WERI-Rb-1 (cell line): Measurements from ENCODE around the gene FNDC1.
A peak's percentile ranks its signal among the peaks of the same experiment; 100 is the strongest.

Experiments used
- DNase-seq: peaks from one replicate; pipeline ENCODE4 v3.0.0-alpha.2; 2020
- H3K27ac ChIP-seq: fragments of 250-450 bp; sonication (Bioruptor Pico); 2 replicates; pipeline ENCODE4 v1.5.1; 2020; ENCODE audit warnings: mild to moderate bottlenecking, moderate library complexity
- H3K27me3 ChIP-seq: fragments of 250-450 bp; sonication (Bioruptor Pico); 2 replicates; pipeline ENCODE4 v1.5.1; 2021; ENCODE audit warnings: mild to moderate bottlenecking, low read depth, moderate library complexity; ENCODE audit not compliant: insufficient read depth, severe bottlenecking
- H3K36me3 ChIP-seq: fragments of 250-450 bp; sonication (Bioruptor Pico); 2 replicates; pipeline ENCODE4 v1.5.1; 2020; ENCODE audit warnings: mild to moderate bottlenecking, moderate library complexity
- H3K4me3 ChIP-seq: 2 replicates; pipeline ENCODE4 v1.5.1; 2011; ENCODE audit warnings: low read depth, mild to moderate bottlenecking, control low read depth, low read length
- H3K9me3 ChIP-seq: fragments of 250-450 bp; sonication (Bioruptor Pico); 2 replicates; pipeline ENCODE4 v1.5.1; 2021; ENCODE audit warnings: mild to moderate bottlenecking, moderate library complexity; ENCODE audit not compliant: severe bottlenecking
- CTCF ChIP-seq: IDR thresholded peaks from 2 replicates; pipeline ENCODE4 v1.5.1; 2011; ENCODE audit warnings: low read depth, mild to moderate bottlenecking, control low read depth, inconsistent platforms, low read length

The FNDC1 gene

GRCh38 chr6:159132664-159133063 lies 36.5 kb upstream of the FNDC1 start:
- Histone ChIP-seq H3K27me3 (no peaks in the 10 kb centered on the region), H3K36me3 (no peaks in the 10 kb centered on the region), H3K4me3 (no peak overlapping the region), H3K27ac (no peak overlapping the region), H3K9me3 (no peaks in the 10 kb centered on the region)
- no peak for DNase-seq
- TF ChIP-seq CTCF: no peak

- peak; percentile 89 for TF ChIP-seq CTCF
- H3K4me3 ChIP-seq: no peak overlapping the region
- no peak overlapping the region for H3K27ac ChIP-seq
- DNase-seq: peak; percentile 71
- no peaks in the 10 kb centered on the region for H3K36me3 ChIP-seq
- H3K9me3 ChIP-seq: no peaks in the 10 kb centered on the region
- no peaks in the 10 kb centered on the region for H3K27me3 ChIP-seq
These were observed 34.4 kb upstream of the FNDC1 start for GRCh38 chr6:159134701-159135364.

- no peak overlapping the region for H3K4me3 ChIP-seq
- no peak for TF ChIP-seq CTCF
- H3K27me3 ChIP-seq: no peaks in the 10 kb centered on the region
- no peak for DNase-seq
- no peak overlapping the region for H3K27ac ChIP-seq
- no peaks in the 10 kb centered on the region for H3K36me3 ChIP-seq
- H3K9me3 ChIP-seq: no peaks in the 10 kb centered on the region
These were observed 31.5 kb upstream of the FNDC1 start for GRCh38 chr6:159137676-159138075.

GRCh38 chr6:159142531-159142930 lies 26.7 kb upstream of the FNDC1 start:
- TF ChIP-seq CTCF: no peak
- H3K27me3 ChIP-seq: no peaks in the 10 kb centered on the region
- H3K27ac ChIP-seq: no peak overlapping the region

GRCh38 chr6:159148641-159149040 lies 20.6 kb upstream of the FNDC1 start:
- Histone ChIP-seq H3K27me3 (no peaks in the 10 kb centered on the region), H3K9me3 (no peaks in the 10 kb centered on the region), H3K36me3 (no peaks in the 10 kb centered on the region), H3K27ac (no peak overlapping the region), H3K4me3 (no peak overlapping the region)
- no peak for TF ChIP-seq CTCF
- no peak for DNase-seq

More at GRCh38 chr6:159142531-159142930, 26.7 kb upstream of the FNDC1 start:
- no peak overlapping the region for H3K4me3 ChIP-seq
- DNase-seq: no peak
- no peaks in the 10 kb centered on the region for H3K36me3 ChIP-seq
- no peaks in the 10 kb centered on the region for H3K9me3 ChIP-seq

- Histone ChIP-seq H3K36me3 (no peaks in the 10 kb centered on the region), H3K27me3 (no peaks in the 10 kb centered on the region), H3K27ac (no peak overlapping the region), H3K9me3 (no peaks in the 10 kb centered on the region), H3K4me3 (no peak overlapping the region)
- DNase-seq: no peak
- no peak for TF ChIP-seq CTCF
These were observed 19.6 kb upstream of the FNDC1 start for GRCh38 chr6:159149641-159150040.
